ENCODE data around the gene JUNB. TPM values are rescaled to one million over a fixed set of nuclear protein-coding genes. Genes with fewer than 3 reads are reported as not detected.
"Not testable (repeated sequence)": the region's sequence is repeated elsewhere in the genome, so short reads cannot be mapped to it uniquely, and the experiment has no call there.

The JUNB gene
- polyA plus RNA-seq, 2 donors: 175 to 339 TPM

DNA sequence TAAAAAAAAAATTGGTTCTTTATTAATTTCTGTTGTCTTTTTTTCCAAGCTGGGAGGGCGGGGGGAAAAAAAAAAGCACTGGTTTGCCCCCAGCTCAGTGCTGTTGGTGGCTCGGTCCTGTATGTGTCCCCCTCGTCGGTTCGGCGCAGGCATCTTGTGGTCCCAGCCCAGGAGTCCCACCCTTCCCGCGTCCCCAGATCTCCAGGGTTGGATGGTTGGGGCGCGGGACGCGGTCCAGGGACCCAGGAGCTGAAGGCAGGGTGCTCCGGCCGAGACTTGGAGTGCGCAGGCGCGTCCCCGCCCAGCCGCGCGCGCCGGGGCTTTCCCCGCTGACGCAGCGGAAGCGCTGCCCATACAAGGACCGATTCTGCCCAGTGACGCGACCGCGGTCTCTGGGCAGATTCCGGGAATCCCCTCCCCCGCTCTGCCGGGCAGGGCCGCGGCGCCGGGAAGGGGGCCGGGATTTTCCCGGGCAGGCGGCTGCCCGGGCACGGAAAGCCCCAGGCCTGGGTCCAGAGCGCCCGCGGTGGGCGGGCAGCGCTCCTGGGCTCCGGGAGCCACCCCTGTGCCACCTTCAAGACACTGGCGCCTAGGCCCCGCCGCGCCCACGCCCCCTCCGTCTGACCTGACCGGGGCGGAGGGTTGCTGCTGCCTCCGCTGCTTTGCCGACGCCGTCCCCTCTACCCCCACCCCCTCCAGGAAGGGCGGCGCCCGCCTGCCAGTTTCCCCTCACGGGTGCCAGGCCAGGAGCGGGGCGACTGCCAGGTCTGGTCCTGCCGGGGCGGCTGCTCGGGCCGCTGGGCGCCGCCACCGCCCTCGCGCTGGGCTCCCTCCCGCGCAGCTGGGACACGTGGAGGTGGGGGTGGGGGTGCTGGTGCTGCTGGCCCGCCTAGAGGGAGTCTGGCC is 2.3 kb downstream of the JUNB start:
- 0 to 1% methylated on average over 74 to 81 of the region's 81 CpGs for WGBS, 2 donors
- H3K36me3 ChIP-seq (ENCODE audit: control insufficient read depth in 2 of 2, insufficient read depth in 2 of 2, low read length in 1 of 2): peaks cover 0 to 4% of the 10 kb centered on the region in 2 donors

DNA sequence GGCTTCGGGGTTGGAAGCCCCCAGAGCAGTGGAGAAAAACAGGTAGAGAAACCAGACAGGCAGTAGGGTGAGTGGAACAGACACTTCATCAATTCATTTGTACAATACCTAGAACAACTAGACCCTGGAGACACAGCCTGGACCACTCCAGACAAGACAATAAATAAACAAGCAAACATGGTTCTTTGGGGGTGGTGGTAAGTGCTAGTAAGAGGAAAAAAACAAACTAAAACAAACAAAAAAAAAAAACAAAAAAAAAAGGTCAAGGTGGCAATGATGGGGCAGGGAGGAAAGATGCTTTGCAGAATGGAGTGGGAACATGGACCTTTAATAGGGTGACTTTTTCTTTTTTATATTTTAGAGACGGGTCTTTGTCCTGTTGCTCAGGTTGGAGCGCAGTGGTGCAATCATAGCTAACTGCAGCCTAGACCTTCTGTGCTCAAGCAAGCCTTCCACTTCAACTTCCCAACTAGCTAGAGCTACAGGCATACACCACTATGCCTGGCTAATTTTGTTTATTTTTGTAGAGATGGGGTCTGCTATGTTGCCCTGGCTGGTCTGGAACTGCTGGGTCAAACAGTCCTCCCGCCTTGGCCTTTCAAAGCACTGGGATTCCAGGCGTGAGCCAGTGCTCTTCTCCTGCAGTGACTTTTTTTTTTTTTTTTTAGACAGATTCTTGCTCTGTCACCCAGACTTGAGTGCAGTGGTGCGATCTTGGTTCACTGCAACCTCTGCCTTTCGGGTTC is 3.1 kb downstream of the JUNB start:
- Histone ChIP-seq H3K9me3 (ENCODE audit: control insufficient read depth in 2 of 2, insufficient read depth in 1 of 2, low read depth in 1 of 2, low read length in 1 of 2) (no peaks in the 10 kb centered on the region), H3K4me3 (ENCODE audit: low read depth in 1 of 2, low read length in 2 of 2) (peak overlapping the region; percentile 96 to 99), H3K4me1 (ENCODE audit: control insufficient read depth in 2 of 2, insufficient read depth in 2 of 2, low read length in 1 of 2) (no peaks in the 10 kb centered on the region), H3K27me3 (ENCODE audit: control insufficient read depth in 1 of 2, insufficient read depth in 2 of 2, low read length in 2 of 2) (no peaks in the 10 kb centered on the region), H3K36me3 (ENCODE audit: control insufficient read depth in 2 of 2, insufficient read depth in 2 of 2, low read length in 1 of 2) (peaks cover 0 to 4% of the 10 kb centered on the region in 2 donors), H3K27ac (ENCODE audit: low read depth in 2 of 2, low read length in 1 of 2) (peak overlapping the region; percentile 99 to 100)
- WGBS, 2 donors: 57 to 60% methylated on average over 7 of the region's 7 CpGs

More for the DNA sequence above, 2.3 kb downstream of the JUNB start:
- Histone ChIP-seq H3K27me3 (ENCODE audit: control insufficient read depth in 1 of 2, insufficient read depth in 2 of 2, low read length in 2 of 2) (no peaks in the 10 kb centered on the region), H3K27ac (ENCODE audit: low read depth in 2 of 2, low read length in 1 of 2) (peak overlapping the region; percentile 99 to 100), H3K4me1 (ENCODE audit: control insufficient read depth in 2 of 2, insufficient read depth in 2 of 2, low read length in 1 of 2) (peaks cover 0 to under 1% of the 10 kb centered on the region in 2 donors), H3K4me3 (ENCODE audit: low read depth in 1 of 2, low read length in 2 of 2) (peak overlapping the region; percentile 96 to 99), H3K9me3 (ENCODE audit: control insufficient read depth in 2 of 2, insufficient read depth in 1 of 2, low read depth in 1 of 2, low read length in 1 of 2) (no peaks in the 10 kb centered on the region)

DNA sequence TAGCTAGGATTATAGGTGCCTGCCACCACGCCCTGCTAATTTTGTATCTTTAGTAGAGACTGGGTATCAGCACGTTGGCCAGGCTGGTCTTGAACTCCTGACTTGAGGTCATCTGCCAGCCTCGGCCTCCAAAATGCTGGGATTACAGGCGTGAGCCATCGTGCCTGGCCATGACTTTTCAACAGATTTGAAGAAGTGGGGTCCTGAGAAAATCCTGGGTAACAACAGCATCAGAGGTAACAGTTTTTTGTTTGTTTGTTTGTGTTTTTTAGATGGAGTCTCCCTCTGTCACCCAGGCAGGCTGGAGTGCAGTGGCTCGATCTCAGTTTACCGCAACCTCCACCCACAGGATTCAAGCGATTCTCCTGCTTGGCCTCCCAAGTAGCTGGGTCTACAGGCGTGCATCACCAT is 3.7 kb downstream of the JUNB start:
- H3K27me3 ChIP-seq (ENCODE audit: control insufficient read depth in 1 of 2, insufficient read depth in 2 of 2, low read length in 2 of 2): no peaks in the 10 kb centered on the region
- H3K36me3 ChIP-seq (ENCODE audit: control insufficient read depth in 2 of 2, insufficient read depth in 2 of 2, low read length in 1 of 2): peaks cover 0 to 10% of the 10 kb centered on the region in 2 donors
- peak overlapping the region; percentile 85 to 99 for H3K27ac ChIP-seq (ENCODE audit: low read depth in 2 of 2, low read length in 1 of 2)
- H3K4me3 ChIP-seq (ENCODE audit: low read depth in 1 of 2, low read length in 2 of 2): no peak overlapping the region
- H3K4me1 ChIP-seq (ENCODE audit: control insufficient read depth in 2 of 2, insufficient read depth in 2 of 2, low read length in 1 of 2): no peaks in the 10 kb centered on the region
- WGBS, 2 donors: 83 to 86% methylated on average over 9 of the region's 9 CpGs
- H3K9me3 ChIP-seq (ENCODE audit: control insufficient read depth in 2 of 2, insufficient read depth in 1 of 2, low read depth in 1 of 2, low read length in 1 of 2): no peaks in the 10 kb centered on the region

DNA sequence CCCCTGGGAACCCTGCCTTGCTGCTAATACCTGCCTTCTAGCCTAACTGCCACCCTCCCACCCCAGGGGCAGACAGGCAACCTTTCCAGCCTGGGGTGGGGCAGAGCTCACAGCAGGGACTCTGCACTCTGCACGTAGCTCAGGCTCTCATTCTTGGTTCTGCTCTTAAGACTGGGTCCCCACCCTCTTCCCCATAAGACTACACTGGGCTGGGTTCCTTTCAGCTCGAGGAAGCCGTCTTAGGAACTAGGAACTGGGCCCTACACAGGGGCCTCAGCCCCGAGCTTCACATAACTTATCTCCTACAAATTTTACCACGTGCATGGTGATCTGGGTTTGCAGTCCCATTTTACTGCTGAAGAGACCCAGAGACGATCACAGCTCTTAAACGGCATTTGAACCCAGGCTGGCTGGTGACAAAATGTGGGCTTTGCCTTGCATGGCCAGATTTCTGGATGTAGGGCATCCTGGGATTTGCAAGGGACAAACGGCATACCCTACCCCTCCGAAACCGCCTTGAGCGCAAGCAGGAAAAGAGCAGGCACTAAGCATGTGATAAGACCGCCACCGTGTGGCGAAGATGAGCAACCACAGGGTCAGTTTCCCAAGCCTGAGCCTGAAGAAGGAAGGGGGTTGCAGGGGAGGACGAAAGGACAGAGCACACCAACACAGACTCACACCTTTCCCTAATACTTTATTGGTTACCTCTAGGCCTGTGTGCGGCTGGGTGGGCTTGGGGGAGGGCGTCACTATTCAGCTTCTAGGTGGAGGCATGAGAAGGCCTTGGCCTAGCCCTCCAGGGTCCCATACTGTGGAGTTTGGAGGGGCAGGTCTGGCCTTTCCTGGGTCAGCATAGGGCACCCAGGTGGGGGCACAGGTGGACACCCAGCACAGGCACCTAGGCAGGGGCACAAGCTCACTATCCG is 5.1 kb downstream of the JUNB start:
- 5 to 6% methylated on average over 18 of the region's 18 CpGs for WGBS, 2 donors
- Histone ChIP-seq H3K36me3 (ENCODE audit: control insufficient read depth in 2 of 2, insufficient read depth in 2 of 2, low read length in 1 of 2) (peaks cover 0 to 15% of the 10 kb centered on the region in 2 donors), H3K4me1 (ENCODE audit: control insufficient read depth in 2 of 2, insufficient read depth in 2 of 2, low read length in 1 of 2) (peaks cover 3% of the 10 kb centered on the region in 2 donors), H3K27me3 (ENCODE audit: control insufficient read depth in 1 of 2, insufficient read depth in 2 of 2, low read length in 2 of 2) (no peaks in the 10 kb centered on the region), H3K9me3 (ENCODE audit: control insufficient read depth in 2 of 2, insufficient read depth in 1 of 2, low read depth in 1 of 2, low read length in 1 of 2) (no peaks in the 10 kb centered on the region), H3K4me3 (ENCODE audit: low read depth in 1 of 2, low read length in 2 of 2) (peak overlapping the region; percentile 4 to 8), H3K27ac (ENCODE audit: low read depth in 2 of 2, low read length in 1 of 2) (peak overlapping the region; percentile 90 to 91)

DNA sequence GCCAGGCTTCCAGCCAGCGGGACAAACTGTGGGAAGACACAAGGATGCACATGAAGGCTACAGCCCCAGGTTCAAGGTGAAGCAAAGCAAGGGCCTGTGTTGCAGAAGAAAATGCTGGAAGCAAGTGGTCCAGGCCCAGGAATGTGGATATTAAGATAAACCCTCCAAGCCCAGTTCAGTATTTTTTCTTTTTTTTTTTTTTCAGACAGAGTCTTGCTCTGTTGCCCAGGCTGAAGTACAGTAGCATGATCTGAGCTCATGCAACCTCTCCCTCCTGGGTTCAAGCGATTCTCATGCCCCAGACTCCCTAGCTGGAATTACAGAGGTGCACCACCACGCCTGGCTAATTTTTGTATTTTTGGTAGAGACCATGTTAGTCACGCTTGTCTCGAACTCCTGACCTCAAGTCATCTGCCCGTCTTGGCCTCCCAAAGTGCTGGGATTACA is 5.9 kb downstream of the JUNB start:
- peak overlapping the region in 1 of 2 donors; percentile 90 for H3K27ac ChIP-seq (ENCODE audit: low read depth in 2 of 2, low read length in 1 of 2)
- H3K4me1 ChIP-seq (ENCODE audit: control insufficient read depth in 2 of 2, insufficient read depth in 2 of 2, low read length in 1 of 2): peaks cover 3% of the 10 kb centered on the region in 2 donors
- H3K4me3 ChIP-seq (ENCODE audit: low read depth in 1 of 2, low read length in 2 of 2): no peak overlapping the region
- H3K36me3 ChIP-seq (ENCODE audit: control insufficient read depth in 2 of 2, insufficient read depth in 2 of 2, low read length in 1 of 2): peaks cover 0 to 15% of the 10 kb centered on the region in 2 donors
- H3K27me3 ChIP-seq (ENCODE audit: control insufficient read depth in 1 of 2, insufficient read depth in 2 of 2, low read length in 2 of 2): no peaks in the 10 kb centered on the region
- WGBS, 2 donors: 91 to 94% methylated on average over 6 of the region's 6 CpGs
- H3K9me3 ChIP-seq (ENCODE audit: control insufficient read depth in 2 of 2, insufficient read depth in 1 of 2, low read depth in 1 of 2, low read length in 1 of 2): no peaks in the 10 kb centered on the region

DNA sequence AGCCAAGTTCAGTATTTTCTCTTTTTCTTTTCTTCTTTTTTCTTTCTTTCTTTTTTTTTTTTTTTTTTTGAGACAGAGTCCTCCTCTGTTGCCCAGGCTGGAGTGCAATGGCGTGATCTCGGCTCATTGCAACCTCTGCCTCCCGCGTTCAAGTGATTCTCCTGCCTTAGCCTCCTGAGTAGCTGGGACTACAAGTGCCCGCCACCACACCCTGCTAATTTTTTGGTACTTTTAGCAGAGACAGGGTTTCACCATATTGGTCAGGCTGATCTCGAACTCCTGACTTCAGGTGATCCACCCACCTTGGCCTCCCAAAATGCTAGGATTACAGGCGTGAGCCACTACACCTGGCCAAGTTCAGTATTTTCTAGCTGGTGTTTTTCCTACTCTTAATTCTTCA is 6.3 kb downstream of the JUNB start:
- not testable (repeated sequence) for H3K4me1 ChIP-seq (ENCODE audit: control insufficient read depth in 2 of 2, insufficient read depth in 2 of 2, low read length in 1 of 2); H3K27me3 ChIP-seq (ENCODE audit: control insufficient read depth in 1 of 2, insufficient read depth in 2 of 2, low read length in 2 of 2); H3K27ac ChIP-seq (ENCODE audit: low read depth in 2 of 2, low read length in 1 of 2); H3K9me3 ChIP-seq (ENCODE audit: control insufficient read depth in 2 of 2, insufficient read depth in 1 of 2, low read depth in 1 of 2, low read length in 1 of 2); H3K4me3 ChIP-seq (ENCODE audit: low read depth in 1 of 2, low read length in 2 of 2)
- peaks cover 0 to 12% of the 10 kb centered on the region in 2 donors for H3K36me3 ChIP-seq (ENCODE audit: control insufficient read depth in 2 of 2, insufficient read depth in 2 of 2, low read length in 1 of 2)
- WGBS, 2 donors: 95 to 97% methylated on average over 7 of the region's 7 CpGs

DNA sequence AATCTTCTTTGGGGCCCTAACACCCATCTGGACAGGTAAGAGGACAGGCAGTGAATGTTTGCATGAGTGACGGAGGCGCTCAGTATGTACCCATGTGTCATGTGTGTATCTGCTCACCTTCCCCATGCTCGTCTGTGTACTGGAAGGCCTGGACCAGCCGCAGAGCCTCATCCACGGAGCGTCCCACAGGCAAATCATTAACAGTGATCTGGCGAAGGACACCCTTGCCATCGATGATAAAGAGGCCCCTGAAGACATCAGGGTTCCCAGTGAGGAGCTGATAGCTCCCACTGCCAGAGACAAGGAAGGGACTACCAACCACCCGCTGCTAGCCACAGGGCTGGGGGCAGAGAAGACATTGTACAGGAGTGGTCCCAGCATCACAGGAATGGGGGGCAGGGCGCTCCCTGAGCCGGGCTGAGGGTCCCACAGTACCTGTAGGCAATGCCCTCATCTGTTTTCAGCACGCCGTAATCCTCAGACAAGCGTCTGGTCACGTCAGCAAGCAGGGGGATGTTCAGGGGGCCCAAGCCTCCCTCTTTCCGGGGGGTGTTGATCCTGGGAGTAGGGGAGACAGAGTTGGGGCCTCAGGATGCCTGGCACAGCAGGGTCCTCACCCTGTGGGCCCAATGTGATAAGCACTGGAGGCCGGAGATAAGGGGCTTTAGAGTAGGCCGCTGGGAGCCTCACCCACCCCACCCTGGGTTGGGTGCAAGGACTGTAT is 8.6 kb downstream of the JUNB start:
- Histone ChIP-seq H3K4me1 (ENCODE audit: control insufficient read depth in 2 of 2, insufficient read depth in 2 of 2, low read length in 1 of 2) (peaks cover 3% of the 10 kb centered on the region in 2 donors), H3K27me3 (ENCODE audit: control insufficient read depth in 1 of 2, insufficient read depth in 2 of 2, low read length in 2 of 2) (no peaks in the 10 kb centered on the region), H3K9me3 (ENCODE audit: control insufficient read depth in 2 of 2, insufficient read depth in 1 of 2, low read depth in 1 of 2, low read length in 1 of 2) (no peaks in the 10 kb centered on the region), H3K36me3 (ENCODE audit: control insufficient read depth in 2 of 2, insufficient read depth in 2 of 2, low read length in 1 of 2) (peaks cover 0 to 10% of the 10 kb centered on the region in 2 donors), H3K4me3 (ENCODE audit: low read depth in 1 of 2, low read length in 2 of 2) (peak overlapping the region in 1 of 2 donors; percentile 84), H3K27ac (ENCODE audit: low read depth in 2 of 2, low read length in 1 of 2) (no peak overlapping the region)
- 86 to 91% methylated on average over 18 of the region's 18 CpGs for WGBS, 2 donors

DNA sequence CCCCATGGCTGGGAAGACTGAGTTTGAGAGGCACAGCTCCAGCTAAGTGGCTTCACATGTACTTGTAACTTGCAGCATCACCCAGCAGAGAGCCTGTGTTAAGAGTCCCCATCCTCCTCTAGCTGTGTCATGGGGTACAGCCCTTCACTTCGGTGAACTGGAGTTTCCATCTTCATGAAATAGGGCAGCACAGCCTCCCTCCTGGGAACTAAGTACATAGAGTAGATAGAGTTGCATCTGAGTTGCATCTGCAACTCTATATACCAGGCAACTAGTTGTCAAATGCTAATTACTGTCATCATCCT is 9.1 kb downstream of the JUNB start:
- Histone ChIP-seq H3K9me3 (ENCODE audit: control insufficient read depth in 2 of 2, insufficient read depth in 1 of 2, low read depth in 1 of 2, low read length in 1 of 2) (no peaks in the 10 kb centered on the region), H3K36me3 (ENCODE audit: control insufficient read depth in 2 of 2, insufficient read depth in 2 of 2, low read length in 1 of 2) (peaks cover 0 to 10% of the 10 kb centered on the region in 2 donors), H3K27me3 (ENCODE audit: control insufficient read depth in 1 of 2, insufficient read depth in 2 of 2, low read length in 2 of 2) (no peaks in the 10 kb centered on the region), H3K4me1 (ENCODE audit: control insufficient read depth in 2 of 2, insufficient read depth in 2 of 2, low read length in 1 of 2) (peaks cover 3% of the 10 kb centered on the region in 2 donors), H3K27ac (ENCODE audit: low read depth in 2 of 2, low read length in 1 of 2) (peak overlapping the region in 1 of 2 donors; percentile 80), H3K4me3 (ENCODE audit: low read depth in 1 of 2, low read length in 2 of 2) (peak overlapping the region in 1 of 2 donors; percentile 84)
- WGBS, 2 donors: 65 to 67% methylated on average over 1 of the region's 1 CpG
